AG20443 (cell line): ENCODE measurements around the gene SUSD4.
A peak's percentile ranks its signal among the peaks of the same experiment; 100 is the strongest.
"Not testable (repeated sequence)": the region's sequence is repeated elsewhere in the genome, so short reads cannot be mapped to it uniquely, and the experiment has no call there.

Experiments used
- DNase-seq: peaks from one replicate; pipeline ENCODE4 v3.0.0; 2012; ENCODE audit warnings: low spot score, mixed read lengths

Gene SUSD4

DNA sequence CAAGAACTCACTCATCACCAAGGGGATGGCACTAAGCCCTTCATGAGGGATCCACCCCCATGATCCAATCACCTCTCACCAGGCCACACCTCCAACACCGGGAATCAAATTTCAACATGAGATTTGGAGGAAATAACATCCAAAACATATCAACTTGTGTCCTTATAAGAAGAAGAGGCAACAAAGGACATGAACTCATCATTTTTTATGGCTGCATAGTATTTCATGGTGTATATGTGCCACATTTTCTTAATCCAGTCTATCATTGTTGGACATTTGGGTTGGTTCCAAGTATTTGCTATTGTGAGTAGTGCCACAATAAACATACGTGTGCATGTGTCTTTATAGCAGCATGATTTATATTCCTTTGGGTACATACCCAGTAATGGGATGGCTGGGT is 112.6 kb downstream of the SUSD4 start:
- not testable (repeated sequence) for DNase-seq

DNA sequence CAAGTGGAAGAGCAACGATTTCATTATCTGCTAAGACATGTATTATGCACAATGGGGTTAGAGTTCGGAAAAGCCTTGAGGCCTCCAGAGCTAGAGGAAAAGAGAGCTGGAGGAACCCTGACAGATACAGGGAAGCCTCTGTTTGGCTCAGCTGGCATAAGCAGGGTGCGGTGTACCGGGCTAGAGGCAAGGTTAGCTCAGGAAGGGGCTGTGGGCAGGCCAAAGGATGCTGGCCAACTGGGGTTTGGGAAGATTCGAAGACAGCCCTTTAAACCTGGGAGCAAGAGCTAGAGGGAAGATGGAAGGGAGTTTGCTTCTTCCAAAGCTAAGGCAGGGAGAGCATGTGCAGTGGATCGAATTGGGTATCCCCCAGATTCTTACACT is 113.4 kb downstream of the SUSD4 start:
- DNase-seq, result no peak

DNA sequence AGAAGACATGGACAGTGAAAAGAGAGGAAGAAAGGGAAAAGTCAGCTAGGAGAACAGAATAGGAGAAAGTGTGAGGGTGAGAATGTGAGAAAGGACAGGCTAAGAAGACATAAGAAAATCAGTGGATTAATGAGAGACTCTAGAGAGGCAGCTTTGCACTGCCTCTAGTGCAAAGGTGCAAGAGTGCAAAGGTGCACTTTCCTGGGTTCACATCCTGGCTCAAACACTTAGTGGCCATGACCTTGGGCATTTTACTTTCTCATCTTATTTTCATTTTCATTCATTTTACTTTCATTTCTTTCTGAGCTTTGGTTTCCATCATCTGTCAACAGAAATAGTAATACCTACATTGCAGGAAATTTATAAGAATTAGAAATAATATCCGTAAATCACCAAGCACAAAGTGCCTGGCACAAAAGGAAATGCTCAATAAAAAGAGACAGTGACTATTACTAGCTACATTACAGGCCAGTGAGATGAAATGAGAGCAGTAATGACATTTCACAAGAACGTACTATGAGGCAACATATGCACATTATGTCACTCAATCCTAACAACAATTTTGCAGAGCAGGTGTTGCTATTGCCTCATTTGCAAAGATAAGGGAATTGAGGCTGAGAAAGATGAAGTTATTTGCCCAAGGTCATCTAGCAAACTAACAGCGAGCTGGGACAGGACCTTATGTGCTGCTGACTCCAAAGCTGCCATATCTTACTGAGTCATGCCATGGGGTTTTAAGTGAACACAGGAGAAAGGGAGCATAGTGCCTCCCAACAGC is 113.9 kb downstream of the SUSD4 start:
- DNase-seq, result no peak

DNA sequence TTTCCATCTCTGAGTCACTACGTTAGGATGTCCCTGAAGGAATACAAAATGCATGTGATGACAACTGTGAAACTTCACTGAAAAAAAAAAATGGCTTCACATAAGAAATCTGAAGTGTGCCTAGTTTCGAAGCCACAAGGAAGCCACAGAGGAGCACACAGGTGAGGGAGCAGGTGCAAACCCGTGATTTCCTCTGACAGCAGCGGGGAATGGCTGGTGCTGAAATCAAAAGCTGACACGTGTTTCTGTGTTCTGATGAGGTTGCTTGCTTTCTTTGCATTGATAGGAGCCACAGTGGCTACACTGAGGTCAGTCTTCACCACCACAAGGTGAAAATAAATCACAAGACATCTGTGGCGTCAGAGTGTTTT is 115.2 kb downstream of the SUSD4 start:
- DNase-seq, result no peak

DNA sequence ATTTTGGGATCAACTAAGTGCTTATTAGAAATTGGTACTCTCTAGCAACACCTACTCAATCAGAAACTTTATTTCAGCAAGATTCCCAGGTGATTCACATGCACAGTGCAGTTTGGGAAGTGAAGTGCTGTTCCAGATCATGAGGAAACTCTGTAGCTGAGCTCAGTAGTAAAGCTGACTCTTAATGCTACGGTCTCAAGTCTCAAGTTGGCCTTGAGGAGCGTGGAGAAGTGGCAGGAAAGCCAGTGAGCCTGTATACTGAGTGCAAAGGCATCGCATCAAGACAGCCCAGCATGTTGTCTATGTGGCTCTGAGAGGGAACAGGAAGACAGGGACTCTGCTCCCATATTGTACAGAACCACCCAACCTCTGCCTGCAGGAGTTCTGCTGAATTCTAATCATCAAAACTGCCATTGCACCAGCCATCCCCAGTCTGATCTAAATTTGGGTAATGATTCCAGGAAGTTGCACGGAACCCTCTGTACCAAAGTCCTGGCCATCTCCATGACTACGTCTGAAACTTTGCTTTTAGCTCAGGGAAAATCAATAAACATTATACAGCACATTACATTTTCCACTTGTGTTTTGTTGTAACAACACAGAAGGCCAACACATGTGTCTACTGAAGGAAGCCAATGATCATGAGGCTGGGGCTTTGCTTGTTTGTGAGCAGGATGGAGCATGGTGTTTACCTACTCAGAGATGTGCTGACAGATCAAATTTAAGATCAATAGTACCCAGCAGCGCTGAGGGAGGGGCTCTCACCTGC is 115.8 kb downstream of the SUSD4 start:
- DNase-seq, result no peak

DNA sequence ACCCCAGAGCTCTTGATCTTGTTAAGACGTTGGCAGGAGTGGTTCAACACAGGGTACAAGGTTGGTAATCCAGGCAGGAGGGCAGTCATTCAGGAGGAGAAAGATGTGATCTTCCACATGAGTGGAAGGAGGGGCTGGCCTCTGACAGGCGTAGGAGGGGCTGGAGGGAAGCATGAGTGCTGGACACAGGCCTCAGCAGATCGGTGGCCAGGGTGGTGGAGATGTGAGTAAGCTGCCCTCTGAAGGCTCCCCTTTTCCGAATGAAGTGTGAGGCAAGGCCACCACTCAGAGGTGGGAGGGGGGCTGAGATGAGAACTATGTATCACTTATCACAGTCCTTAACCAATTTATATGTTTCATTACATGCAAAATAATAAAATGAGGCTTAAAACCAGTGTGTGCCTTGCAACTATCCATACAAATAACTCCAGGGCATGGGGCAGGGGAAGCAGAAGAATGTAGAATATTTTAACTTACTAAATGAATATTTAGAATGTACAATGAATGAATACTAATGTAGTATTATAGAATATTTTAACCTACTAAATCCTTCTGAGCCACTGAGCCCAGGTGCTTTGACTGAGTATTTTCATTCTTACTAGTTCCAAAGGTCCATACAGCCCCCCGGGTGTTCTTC is 117.4 kb downstream of the SUSD4 start:
- no peak for DNase-seq

DNA sequence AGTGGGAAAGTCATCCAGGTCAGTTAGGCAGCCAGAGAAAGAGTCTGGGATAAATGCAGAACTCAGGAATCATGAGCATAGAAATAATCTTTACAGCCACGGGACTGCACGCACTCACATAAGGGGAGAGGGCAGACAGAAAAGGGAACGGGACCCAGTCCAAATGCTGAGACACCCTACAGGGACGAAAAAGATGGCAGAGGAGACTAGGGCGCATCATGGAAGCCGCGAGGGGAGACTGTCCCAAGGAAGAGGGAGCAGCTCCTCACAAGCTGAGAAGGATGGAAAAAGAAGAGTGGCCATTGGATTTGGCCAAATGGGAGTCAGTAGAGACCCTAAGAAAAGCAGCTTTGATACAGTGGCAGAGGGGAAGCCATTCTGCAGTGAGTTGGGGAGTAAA is 118.0 kb downstream of the SUSD4 start:
- DNase-seq, result no peak

DNA sequence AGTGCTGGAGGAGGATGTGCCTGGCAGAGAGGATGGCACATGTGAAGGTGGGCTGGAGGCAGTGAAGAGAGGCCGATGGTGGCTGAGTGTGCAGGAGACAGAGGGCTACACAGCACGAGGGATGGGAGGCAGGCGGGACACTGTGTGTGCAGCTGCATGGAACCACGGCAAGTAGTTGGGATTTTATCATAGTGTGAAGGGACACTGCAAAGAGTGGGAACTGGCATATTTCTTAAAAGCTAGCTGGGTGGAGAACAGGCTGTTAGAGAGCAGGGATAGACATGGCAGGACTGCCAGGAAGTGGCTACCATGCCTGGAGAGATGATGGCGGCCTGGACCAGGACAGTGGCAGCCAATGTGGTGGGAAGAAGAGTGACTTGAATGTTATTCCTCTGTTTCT is 118.6 kb downstream of the SUSD4 start:
- DNase-seq, result no peak

DNA sequence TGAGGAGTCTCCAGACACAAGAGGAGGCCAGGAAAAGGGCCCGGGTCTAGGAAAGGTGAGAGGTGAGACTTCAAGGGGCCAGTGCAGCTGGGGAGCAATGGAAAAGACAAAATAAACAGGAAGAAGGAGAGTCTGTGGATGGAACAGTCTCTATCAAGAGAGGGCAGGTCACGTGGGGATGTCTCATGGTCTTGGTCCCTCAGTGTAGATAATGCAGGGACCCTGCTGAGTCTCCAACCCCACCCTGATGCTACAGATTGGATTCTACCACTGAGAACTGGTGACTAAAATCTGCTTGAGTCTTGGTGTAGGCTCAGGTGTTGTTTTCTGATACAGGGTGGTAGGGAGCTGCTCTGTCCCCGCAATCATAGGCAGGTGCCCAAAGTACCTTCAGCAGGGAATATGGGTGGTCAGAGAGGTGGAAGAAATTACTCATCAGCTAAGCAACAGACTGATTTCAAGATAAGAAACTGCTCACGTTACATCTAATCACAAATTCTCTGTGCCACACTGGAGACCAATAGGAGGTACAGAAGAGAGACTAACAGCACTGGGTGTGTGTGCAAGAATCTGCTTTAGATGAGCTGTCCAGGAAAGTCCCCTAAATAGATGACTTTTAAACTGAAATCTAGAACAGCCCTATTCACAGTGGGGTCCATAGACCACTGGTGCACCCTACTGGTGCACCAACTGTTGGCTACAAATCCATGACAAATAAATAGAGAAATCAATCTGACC is 119.4 kb downstream of the SUSD4 start:
- DNase-seq, result no peak

DNA sequence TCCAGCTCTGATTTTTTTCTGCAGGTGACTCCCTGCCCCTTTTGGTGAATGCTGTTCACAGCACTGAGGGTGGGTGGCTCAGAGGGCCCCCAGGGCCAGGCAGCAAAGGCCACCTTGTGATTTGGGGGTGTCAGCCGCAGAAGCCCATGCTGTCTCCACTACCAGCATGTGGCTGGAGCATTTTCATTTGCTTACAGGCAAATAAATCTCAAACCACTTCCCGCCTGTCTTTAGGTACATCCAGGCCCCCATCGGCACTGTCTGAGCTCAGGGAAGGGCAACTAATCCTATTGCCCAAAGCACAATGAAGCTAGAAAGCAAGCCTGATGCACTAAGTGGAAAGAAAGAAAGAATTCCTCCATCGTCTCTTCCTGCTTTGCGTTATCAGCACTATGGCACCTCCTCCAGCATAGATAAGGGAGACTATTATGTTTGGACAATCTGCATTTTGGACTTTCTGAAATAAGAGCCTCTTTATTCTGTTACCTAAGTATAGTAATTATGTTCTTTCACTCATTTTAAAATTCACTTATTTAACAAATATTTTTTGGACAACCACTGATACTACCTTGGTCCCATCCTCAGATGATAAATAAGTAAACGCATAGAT is 120.4 kb downstream of the SUSD4 start:
- DNase-seq, result no peak

DNA sequence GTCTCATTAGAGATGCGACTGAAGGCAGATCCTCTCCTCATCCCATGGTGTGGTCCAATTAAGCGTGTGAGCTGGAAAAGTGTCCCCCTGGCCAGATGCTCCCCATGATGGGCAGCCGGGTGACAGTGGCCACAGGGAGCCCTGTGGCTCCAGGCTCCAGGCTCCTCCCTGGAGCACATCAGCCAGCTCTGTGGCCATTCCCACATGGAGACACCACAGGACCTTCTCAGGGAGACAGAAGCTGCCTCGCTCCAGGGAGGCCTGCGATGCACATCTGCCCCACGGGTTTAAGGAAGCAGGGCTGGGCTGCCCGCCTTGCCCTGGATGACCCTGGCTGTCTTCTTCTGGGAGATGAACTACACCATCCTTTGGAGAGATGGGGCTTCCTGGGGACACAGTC is 121.0 kb downstream of the SUSD4 start:
- DNase-seq, result no peak

DNA sequence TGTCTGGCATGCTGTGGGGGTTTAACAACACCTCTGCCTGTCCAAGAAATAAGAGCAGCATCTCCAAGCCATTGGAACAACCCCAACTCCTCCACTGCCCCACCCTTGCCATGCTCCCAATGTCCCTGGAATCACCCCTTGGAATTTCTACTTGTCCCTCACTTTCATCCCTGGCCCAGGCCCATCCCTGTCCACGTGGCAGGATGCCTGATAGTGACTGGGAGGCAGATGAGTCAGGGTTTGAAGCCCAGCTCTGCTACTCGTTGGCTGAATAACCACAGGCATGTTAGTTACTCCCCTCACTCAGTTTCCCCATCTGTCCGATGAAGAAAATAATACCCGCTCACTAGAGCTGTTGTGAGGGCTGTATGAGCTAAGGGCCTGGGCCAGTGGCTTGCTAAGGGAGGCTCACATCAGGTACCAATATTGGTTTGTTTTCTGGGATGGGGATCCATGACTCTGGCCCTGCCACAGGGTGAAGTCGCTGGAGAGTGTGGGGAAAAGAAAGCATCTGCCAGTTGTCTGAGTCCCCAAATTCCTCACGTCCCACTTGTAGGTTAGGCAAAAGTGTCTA is 121.5 kb downstream of the SUSD4 start:
- peak; percentile 59 for DNase-seq

DNA sequence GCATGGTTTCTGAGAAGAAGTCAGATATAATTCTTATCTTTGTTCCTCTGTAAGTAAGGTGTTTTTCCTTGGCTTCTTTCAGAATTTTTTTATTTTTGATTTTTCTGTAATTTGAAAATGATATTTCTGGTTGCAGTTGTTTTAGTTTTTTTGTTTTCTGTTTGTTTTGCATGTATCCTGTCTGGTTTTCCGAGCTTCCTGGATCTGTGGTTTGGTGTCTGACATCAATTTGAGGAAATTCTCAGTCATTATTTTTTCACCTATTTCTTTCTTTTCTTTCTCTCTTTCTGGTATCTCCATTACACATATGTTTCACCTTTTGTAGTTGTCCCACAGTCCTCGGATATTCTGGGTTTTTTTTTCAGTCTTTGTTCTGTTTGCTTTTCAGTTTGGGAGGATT is 123.9 kb downstream of the SUSD4 start:
- no peak for DNase-seq

DNA sequence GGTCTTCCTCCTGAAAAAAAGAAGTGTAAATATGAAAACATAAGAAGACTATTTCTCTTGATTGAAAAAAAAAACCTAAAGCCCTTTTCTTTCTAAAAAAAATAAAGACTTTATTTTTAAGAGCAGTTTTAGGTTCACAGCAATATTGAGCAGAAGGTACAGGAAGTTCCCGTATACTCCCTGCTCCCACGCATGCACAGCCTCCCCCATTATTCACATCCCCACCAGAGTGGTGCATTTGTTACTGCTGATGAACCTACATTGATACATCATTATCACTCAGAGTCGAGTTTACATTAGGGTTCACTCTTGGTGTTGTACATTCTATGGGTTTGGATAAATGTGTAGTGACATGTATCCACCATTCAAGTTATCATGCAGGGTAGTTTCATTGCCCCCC is 128.9 kb downstream of the SUSD4 start:
- no peak for DNase-seq

DNA sequence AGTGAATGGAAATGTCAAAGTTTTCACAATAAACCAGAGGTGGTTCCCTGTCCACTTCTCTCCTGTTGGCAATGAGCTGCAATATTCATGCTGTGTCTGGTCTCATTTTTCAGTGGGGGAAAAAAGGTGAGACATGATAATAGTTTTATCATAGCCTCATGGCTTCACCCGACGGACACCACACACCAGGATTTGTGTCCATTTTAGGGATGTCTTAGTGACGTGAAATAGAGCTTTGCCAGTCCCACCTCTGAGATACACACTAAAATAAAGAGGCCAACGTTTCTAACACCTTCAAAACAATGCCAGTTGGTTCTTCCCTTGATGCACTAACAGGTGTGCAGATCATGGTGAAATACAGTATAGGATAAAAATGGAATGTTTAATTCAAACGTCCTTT is 129.4 kb downstream of the SUSD4 start:
- DNase-seq, result no peak

DNA sequence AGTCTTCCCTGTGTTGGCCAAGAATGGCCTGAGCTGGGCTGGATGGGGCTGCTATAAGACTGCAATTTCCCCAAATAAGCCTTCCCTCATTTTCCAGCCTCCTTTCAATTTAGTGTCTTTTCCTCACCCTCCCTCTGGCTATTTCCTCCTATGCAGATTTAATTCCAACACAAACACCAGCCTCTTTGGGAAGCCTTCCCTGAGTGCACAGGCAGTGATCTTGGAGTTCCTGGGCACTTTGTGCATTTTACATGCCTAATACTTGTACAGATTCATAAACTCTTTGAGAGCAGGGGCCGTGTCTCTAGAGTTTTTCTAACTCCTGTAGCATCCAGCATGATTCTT is 129.8 kb downstream of the SUSD4 start:
- no peak for DNase-seq

DNA sequence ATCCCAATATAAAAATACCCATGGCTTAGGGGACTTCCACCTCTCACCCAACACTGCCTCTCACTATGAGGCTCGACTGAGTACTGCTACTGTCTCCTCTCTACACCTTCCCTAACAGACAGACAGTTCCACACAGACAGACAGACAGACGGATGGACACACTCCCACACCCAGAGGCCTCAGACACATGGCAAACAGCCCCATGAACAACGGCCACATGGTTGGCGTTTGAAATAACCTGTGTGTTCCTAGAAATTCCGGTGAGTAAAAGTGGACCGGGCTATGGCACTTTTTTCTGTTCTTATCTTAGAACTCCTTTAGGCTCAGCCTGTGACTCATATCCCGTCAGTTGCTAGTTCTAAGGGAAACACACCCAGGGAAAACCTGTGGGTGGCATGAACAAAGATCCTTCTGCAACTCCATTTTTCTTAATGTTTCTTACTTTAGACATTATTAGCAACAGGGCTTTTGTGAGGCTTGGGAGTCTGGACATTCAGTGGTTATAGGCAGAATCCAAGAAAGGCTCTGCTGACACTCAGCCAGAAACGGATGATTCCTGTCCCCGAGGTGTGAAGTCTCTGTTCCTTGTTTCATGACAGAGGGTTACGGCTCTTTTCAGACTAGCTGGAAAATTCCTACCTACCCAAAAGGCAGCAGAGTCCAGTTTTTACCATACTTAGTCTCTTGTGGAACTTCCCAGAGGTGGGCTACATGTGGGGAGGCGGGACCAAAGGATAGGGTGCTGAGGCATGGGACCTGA is 130.4 kb downstream of the SUSD4 start:
- peak; percentile 78 for DNase-seq

DNA sequence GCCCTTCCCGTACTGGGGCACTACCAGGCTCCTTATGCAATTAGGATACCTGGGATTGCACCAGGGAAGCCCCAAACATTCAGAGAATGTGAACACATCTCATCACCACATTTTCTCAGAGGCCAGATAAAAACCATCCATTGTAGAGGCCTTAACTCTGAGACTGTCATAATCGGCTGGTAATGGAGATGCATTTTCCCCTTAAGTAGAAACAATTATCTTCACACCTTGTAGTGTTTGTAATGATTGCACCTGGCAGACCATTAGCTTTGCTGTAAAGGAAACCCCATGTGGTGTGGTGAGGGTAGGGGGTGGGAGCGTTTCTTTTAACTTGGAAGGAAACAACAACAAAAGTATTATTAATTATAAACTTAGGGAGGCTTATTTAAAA is 131.0 kb downstream of the SUSD4 start:
- DNase-seq, result no peak

DNA sequence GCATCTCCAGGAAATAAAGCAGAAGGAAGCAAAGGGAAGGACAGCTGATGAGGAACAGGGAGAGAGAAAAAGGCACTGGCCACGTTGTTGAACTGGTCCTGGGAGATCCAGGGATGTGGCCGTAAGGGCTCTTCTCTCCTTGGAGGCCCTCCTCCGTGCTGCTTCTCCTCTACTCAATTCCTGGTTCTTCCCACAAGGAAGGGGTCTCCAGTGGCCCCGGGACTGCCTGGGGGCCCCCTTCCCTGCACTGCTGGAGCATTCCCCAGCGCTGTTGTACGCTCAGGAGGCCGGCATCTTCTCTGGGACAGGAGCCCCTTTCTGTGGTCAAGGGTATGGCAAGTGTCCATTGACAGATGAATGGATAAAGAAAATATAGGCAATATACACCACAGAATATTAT is 132.4 kb downstream of the SUSD4 start:
- no peak for DNase-seq

DNA sequence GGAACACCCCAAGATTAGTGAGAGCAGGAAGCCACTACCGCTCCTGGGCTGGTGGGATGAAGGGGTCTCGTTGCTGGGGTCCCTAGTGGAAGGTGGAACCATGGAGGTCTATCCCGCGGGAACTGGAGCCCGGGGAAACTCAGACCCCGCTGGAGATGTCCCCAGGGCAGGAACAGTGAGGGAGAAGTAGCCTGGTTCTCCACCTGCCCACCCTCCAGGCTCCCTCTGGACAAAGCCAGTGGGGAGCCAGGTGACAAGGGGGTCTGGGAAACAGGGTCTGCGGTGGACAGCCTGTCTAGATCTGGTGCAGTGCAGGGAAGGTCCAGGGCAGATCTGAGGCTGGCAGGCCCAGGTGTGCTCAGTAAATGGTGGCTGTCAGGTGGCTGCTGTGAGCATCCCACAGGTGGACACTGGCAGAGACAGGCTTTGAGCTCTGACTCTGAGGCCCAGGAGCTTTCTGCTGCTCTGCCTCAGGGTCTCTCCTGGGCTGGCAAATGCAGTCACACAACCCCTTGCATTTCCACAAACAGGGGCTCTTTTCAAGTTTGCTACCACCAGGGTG is 132.9 kb downstream of the SUSD4 start:
- no peak for DNase-seq
